Amniotic epithelial cell (primary cell): ENCODE data around the gene SERTAD3.
"Not testable (repeated sequence)": the region's sequence is repeated elsewhere in the genome, so short reads cannot be mapped to it uniquely, and the experiment has no call there.

Source experiments
- DNase-seq: peaks from one replicate; pipeline ENCODE4 v3.0.0-alpha.2; 2010; ENCODE audit warnings: low read depth

The SERTAD3 gene

DNA sequence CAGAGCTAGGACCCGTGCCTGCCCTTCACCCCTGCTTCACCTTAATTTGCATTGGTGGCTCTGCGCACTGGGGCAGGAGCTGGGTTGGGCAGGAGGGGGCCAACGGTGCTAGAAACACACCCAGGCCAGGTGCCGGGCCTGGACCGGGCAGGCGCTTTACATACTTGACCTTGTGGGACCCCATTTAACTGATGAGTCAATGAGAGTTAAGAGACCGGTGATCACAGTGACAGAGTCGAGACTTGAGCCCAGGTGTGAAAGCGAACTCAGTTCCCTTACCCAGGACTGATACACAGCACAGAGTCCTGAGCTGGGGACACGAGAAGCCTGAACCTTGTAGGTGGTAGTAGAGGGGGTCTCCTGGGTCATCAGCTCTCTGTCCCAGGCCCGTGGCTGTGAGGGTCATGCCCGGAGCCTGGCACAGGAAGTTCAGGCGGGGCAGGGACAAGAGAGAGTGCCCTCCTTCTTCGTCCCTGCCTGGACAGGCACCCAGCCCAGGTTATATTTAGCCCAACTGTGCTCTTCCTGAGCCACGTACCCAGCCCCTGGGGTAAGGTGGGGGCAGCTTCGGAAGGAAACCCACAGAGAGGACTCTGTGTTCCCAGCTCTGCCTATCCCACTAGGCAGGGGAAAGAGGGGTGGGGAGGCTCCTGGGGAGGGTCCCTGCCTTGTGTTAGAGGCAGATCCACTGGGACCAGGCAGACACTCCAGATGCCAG lies 32.9 kb downstream of the SERTAD3 start:
- no peak for DNase-seq

DNA sequence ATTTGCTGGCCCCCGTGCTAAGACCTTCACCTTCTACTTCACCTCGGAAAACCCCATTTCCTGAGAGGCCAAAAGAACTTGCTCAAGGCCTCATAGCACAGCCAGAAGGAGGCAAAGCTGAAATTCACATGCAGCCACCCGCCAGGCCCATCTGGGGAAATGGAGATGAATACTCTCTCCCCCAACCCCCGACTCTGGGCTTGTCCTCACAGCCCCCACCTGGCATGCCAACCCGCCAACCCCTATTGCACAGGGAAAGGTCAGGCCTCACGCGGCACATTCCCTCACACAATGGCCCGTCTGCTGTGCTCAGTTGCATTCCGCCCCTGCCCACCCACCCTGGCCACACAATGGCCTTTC lies 34.1 kb downstream of the SERTAD3 start:
- DNase-seq, result no peak

DNA sequence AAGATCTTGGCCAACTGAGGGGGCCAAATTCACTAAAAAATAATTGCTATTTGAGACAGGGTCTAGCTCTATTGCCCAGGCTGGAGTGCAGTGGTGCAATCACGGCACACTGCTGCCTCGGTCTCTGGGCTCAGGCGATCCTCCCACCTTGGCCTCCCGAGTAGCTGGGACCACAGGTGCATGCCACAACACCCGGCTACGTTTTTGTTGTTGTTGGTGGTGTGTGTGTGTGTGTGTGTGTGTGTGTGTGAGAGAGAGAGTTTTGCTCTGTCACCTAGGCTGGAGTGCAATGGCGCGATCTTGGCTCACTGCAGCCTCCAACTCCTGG lies 35.6 kb downstream of the SERTAD3 start:
- not testable (repeated sequence) for DNase-seq

DNA sequence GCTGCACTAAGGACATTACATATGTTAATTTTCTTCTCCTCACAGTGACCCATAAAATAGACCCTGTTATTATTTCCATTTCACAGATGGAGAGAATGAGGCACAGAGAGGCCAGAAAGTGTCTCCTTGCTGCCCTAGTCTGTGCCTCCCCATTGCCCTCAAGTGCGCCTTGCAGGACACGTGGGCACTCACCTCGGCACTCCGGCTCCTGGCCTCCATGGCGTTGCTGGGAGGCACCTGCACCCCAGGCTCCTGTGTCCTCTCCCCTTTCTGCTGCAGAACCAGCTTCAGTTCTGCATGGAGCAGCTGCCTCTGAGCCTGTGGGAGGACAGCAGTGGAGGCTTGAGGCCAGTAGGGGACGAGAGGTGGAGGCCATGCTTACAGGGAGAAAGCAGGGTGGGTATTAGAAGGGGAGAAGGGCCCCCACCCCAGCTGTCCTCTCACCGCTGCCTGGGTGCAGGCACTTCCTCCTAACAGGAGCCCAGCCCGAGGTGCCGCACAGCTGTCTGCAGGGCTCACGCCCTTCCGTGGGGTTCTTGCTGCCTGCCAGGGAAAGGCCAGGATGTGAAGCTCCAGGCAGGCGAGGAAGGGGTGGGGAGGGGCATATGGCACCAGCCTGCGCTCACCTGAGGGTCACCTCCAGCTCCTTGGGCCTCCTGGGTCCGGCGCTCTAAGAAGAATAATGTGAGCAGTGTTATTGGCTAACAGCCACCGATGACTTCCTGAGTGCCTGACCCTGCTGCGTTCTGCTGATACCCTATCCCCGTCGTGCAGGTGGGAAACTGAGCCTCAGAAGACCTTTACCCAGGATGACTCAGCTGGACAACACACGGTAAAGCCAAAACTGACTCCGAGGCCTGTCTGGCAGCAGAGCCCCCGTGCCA lies 36.2 kb downstream of the SERTAD3 start:
- no peak for DNase-seq

DNA sequence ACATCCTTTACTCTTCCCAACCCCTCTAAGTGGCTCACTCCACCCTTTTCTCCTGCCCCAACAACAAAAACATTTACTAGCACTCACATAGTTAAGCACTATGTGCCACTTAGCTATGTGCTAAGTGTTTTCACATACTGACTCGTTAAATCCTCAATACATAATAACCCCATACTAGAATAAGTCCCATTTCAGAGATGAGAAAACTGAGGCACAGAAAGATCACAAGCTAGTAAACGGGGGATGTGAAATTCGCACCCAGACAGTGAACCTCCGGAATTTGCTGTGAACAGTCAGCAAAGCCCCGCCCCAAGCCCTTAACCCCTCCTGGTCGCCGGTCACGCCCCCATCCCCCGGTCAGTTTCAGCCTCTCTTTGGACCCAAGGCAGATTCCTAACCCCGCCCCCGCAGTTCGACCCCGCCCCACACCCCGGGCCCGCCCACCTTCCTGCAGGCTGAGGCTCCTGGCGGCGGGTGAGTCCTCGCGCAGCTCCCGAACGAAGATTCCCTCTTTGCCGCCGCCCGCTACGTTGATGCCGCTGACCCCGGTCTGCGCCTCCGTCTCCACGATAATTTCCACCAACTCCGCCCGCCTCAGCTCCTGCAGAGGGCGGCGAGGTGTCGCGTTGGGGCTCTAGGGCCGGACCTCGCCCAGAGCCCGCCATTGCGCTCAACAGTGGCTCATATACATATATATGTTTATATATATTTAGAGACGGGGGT lies 40.7 kb downstream of the SERTAD3 start:
- peak; percentile 91 for DNase-seq

DNA sequence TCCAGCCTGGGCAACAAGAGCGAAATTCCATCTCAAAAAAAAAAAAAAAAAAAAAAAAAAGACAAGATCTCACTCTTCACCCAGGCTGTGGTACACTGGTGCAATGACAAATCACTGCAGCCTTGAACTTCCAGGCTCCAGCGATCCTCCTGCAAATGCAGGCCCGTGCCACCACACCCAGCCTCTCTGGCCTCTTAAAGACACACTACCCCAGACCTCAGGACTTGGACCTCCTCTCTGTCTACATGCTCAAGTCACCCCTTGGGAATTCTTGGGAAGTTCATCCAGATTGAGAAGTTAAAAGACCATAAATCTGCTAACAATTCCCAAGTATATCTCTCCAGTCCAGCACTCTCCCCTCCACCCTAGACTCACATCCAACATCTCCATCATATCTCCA lies 43.6 kb downstream of the SERTAD3 start:
- DNase-seq, result no peak

DNA sequence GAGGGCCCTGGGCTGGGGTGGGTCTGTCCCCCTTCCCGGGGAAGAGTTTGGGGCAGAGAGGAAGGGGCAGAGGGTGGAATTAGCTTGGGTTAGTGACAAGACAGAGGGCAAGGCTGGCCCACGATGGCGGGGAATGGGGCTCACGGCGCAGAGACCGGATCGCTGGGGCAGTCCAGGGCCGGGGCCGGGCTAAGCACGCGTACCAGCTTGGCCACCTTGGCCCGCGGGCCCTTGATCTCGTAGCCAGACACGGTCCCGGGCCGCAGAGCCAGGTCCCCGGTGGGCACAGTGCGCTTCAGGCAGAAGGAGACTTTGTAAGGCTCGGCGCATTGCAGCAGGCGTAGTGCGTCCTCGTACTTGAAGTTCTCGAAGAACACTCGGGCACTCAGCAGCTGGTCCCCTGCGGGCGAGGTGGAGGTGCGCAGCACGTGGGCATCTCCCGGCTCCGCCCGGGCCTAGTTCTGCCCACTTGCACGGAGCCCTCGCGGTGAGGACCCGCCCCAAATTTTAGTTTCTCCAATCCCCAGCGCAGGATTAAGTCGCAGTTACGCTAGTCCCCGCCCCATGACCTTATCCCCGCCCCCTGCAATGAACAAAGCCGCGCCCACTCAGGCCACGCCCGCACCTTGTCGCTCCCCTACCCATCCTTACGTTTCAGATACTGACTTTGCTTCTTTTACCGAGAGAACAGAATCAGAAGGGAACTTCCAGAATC lies 45.6 kb downstream of the SERTAD3 start:
- DNase-seq, result peak; percentile 36

DNA sequence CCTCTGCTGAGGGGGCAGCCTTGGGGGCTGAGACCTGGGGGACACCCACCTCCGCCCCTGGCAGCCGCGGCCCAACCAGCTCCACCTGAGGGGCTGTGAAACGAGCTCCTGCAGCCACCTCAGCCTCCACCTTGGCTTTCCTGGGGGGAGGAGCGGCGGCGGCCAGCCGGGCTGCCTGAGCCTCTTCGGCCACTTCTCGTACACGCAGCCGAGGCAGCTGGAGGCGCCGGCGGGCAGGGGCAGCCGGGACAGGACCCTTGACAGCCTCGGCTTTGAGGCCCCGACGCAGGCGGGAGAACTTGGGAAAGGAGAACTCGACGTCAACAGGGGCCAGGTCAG lies 46.6 kb downstream of the SERTAD3 start:
- DNase-seq, result no peak

DNA sequence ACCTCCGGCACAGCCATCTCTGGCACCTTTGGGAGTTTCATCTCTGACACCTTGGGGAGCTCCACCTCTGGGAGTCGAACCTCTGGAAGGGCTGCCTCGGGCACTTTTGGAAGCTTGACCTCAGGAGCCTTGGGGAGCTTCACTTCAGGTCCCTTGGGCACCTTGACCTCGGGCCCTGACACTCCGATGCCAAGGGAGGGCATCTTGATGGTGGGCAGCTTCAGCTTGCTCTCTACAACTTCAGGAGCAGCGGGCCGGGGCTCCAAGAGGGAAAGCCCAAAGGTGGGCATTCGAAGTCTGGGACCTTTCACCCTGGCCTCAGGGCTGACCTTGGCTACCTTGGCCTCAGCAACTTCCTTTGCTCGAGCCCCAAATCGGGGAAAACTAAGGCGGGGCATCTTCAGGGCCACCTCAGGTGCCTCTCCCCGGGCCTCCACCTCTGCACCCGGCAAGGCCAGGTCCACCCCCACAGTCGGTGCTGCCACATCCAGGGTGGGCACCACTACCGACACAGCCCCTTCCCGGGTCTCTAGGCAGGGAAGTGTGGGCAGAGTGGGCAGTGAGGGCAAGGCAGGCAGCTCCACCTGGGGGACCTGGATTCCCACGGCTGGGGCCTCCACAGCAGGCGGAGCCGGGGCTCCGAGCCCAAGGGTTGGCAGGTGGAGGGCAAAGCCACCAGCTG lies 47.1 kb downstream of the SERTAD3 start:
- DNase-seq, result no peak

DNA sequence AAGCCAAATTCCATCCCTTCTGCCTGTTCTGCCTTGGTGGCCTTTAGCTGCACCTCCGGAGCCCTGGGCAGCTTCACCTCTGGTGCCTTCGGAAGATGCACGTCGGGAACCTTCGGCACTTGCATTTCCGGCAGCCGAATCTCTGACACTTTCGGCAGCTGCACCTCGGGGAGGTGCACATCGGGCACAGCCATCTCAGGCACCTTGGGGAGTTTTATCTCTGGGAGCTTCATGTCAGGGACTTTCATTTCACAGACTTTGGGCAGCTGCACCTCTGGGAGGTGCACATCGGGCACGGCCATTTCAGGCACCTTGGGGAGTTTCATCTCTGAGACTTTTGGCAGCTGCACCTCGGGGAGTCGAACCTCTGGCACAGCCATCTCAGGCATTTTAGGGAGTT lies 48.2 kb downstream of the SERTAD3 start:
- no peak for DNase-seq

DNA sequence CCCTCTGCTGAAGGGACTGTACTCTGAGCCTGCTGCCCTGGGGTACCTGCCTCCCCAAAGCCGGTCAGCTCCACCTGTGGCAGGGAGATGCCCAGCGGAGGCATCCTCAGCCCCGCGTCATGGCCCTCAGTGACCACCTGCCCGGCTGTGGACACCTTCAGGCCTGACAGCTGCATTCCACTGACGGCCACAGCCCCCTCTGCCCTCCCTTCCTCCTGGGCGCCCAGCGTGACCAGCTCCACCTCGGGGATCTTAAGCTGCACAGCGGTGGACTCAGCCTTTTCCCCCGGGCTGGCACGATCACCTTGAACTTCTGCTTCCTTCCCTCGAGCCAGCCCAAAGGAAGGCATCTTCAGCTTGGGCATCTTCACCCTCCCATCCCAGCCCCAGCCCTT lies 49.3 kb downstream of the SERTAD3 start:
- no peak for DNase-seq

DNA sequence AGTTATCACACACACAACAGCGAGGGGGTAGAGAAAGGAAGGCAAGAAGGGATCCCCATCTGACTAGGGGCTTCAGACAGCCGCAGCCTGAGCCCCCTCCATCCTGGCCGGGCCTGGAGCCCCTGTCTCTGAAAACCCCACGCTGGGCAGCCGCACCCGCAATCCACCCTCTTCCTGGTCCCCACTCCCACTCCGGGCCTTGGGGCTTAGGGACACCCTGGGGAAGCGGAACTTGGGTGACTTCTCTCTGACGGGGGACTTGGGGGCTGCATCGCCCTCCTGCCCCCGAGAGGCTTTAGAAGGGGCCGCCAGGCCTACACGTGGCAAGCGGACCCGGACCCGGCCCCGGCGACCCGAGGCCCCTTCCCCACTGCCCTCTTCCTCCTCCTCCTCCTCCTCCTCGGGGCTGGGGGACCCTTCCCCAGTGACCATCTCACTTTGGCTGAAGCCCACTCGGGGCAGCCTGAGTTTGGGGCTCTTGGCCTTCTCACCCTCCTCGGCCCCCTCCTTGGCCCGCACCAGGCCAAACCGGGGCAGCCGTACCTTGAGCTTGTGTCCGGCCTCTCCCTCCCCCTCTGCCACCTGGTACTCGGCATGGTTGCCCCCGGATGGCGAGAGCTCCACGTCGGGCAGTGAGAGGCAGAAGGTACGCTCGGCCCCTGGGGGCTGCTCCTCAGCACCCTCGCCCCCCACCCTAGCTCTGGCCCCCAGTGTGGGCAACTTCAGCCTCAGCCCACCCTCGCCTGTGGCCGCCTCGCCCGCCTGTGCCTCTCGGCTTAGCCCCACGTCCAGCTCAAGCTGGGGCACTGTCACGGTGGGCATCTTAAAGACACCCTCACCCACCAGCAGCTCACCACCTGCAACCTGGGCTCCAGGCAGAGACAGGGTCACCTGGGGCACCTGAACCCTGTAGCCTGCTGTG lies 50.0 kb downstream of the SERTAD3 start:
- no peak for DNase-seq

DNA sequence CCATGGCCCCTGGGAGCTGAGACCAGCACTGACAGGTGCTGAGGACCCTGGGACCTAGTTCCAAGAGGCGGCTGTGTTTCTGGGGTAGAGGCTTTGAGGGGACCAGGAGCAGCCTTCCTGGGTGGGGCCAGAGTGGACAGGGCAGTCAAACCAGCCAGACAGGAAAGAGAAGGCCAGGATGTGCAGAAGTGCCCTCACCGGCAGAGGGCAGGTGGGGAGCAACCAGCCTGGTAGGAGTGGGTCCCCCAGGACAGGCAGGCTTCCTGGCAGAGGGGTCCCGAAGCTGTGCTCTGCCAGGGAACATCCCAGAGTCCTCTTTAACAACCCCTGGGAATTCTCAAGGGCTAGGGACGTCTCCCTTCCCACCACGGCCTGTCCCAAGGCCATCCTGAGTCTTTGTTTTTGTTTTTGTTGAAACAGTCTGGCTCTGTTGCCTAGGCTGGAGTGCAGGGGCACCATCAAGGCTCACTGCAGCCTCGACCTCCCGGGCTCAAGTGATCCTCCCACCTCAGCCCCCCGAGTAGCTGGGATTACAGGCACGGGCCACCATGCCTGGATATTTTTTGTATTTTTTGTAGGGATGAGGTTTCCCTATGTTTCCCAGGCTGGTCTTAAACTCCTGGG lies 51.1 kb downstream of the SERTAD3 start:
- DNase-seq, result no peak

DNA sequence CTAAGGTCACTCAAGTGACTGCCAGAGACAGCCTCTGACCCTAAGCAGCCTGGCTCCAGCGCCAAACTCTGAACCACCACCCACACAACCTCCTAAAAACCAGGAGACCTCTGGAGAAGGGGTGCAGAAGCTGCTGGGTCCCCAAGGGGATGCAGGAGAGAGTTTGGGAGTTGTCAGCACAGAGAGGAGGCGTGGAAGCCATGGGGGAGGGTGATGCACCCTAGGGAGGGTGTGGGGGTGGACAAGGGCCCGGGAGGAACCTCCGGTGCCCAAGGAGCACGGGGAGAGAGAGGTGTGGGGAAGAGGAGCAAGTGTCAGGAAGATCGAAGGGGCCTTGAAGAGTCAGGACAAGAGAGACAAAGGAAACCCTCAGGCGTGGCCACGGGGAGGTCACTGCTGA lies 52.0 kb downstream of the SERTAD3 start:
- no peak for DNase-seq
